H9 (cell line): ENCODE data around the gene TXNDC11. TPM values are rescaled to one million over a fixed set of nuclear protein-coding genes. Genes with fewer than 3 reads are reported as not detected.

Source experiments
- DNase-seq: peaks from one replicate; pipeline ENCODE4 v3.0.0-alpha.2; 2017
- H2AFZ ChIP-seq: one replicate; pipeline ENCODE4 v1.6.1; 2013; ENCODE audit warnings: mild to moderate bottlenecking, low read length, control low read depth, moderate library complexity
- H2AK5ac ChIP-seq: 2 replicates; pipeline ENCODE4 v1.6.1; 2013; ENCODE audit warnings: low read length, control low read depth, mixed read lengths; ENCODE audit not compliant: insufficient read length
- H2BK120ac ChIP-seq: one replicate; pipeline ENCODE4 v1.6.1; 2013; ENCODE audit warnings: low read depth, mild to moderate bottlenecking, low read length, control low read depth, inconsistent platforms; ENCODE audit not compliant: poor library complexity, severe bottlenecking
- H2BK12ac ChIP-seq: 2 replicates; pipeline ENCODE4 v1.6.1; 2013; ENCODE audit warnings: low read length, control low read depth, mixed read lengths, low read depth; ENCODE audit not compliant: insufficient read length
- H2BK15ac ChIP-seq: 2 replicates; pipeline ENCODE4 v1.6.1; 2013; ENCODE audit warnings: low read depth, low read length, control low read depth
- H2BK20ac ChIP-seq: one replicate; pipeline ENCODE4 v1.6.1; 2013; ENCODE audit warnings: low read depth, mild to moderate bottlenecking, low read length, control low read depth, inconsistent platforms; ENCODE audit not compliant: poor library complexity, severe bottlenecking
- H2BK5ac ChIP-seq: 2 replicates; pipeline ENCODE4 v1.6.1; 2013; ENCODE audit warnings: low read length, control low read depth, mixed read lengths; ENCODE audit not compliant: insufficient read length
- H3K14ac ChIP-seq: 2 replicates; pipeline ENCODE4 v1.6.1; 2013; ENCODE audit warnings: low read length, control low read depth; ENCODE audit not compliant: insufficient read depth
- H3K18ac ChIP-seq: 2 replicates; pipeline ENCODE4 v1.6.1; 2013; ENCODE audit warnings: low read depth, mild to moderate bottlenecking, mixed read lengths, low read length, control low read depth; ENCODE audit not compliant: insufficient read length
- H3K23ac ChIP-seq: 2 replicates; pipeline ENCODE4 v1.6.1; 2013; ENCODE audit warnings: low read length, control low read depth, mixed read lengths, low read depth; ENCODE audit not compliant: insufficient read length
- H3K23me2 ChIP-seq: 2 replicates; pipeline ENCODE4 v1.6.1; 2013; ENCODE audit warnings: low read depth, mild to moderate bottlenecking, mixed read lengths, low read length, control low read depth; ENCODE audit not compliant: insufficient read length, poor library complexity, severe bottlenecking
- H3K27ac ChIP-seq: 2 replicates; pipeline ENCODE4 v1.5.1; 2013; ENCODE audit warnings: low read length, control low read depth, mixed read lengths, low read depth; ENCODE audit not compliant: insufficient read length
- H3K27me3 ChIP-seq: 2 replicates; pipeline ENCODE4 v1.6.1; 2013; ENCODE audit warnings: low read length, control low read depth, inconsistent platforms; ENCODE audit not compliant: insufficient read depth
- H3K4ac ChIP-seq: 2 replicates; pipeline ENCODE4 v1.6.1; 2013; ENCODE audit warnings: low read depth, mild to moderate bottlenecking, control low read depth, inconsistent platforms, low read length, moderate library complexity
- H3K4me1 ChIP-seq: 2 replicates; pipeline ENCODE4 v1.6.1; 2013; ENCODE audit warnings: low read length, control low read depth, inconsistent platforms; ENCODE audit not compliant: insufficient read depth
- H3K4me2 ChIP-seq: 2 replicates; pipeline ENCODE4 v1.6.1; 2013; ENCODE audit warnings: low read length, control low read depth, mixed read lengths; ENCODE audit not compliant: insufficient read length, insufficient read depth
- H3K56ac ChIP-seq: 2 replicates; pipeline ENCODE4 v1.6.1; 2013; ENCODE audit warnings: low read depth, mild to moderate bottlenecking, mixed read lengths, low read length, control low read depth; ENCODE audit not compliant: insufficient read length
- H3K79me1 ChIP-seq: 2 replicates; pipeline ENCODE4 v1.6.1; 2013; ENCODE audit warnings: low read depth, mild to moderate bottlenecking, moderate library complexity, low read length, control low read depth, inconsistent platforms; ENCODE audit not compliant: insufficient read depth, poor library complexity, severe bottlenecking
- H3K79me2 ChIP-seq: 2 replicates; pipeline ENCODE4 v1.6.1; 2013; ENCODE audit warnings: low read length, control low read depth, inconsistent platforms; ENCODE audit not compliant: insufficient read depth
- H3K9ac ChIP-seq: 2 replicates; pipeline ENCODE4 v1.6.1; 2013; ENCODE audit warnings: low read length, control low read depth, mixed read lengths; ENCODE audit not compliant: insufficient read length; ENCODE audit errors: extremely low read depth
- H3K9me3 ChIP-seq: one replicate; pipeline ENCODE4 v1.6.1; 2013; ENCODE audit warnings: low read depth, low read length, inconsistent platforms; ENCODE audit not compliant: control insufficient read depth
- H3T11ph ChIP-seq: one replicate; pipeline ENCODE4 v1.6.1; 2013; ENCODE audit warnings: mild to moderate bottlenecking, low read length, control low read depth, inconsistent platforms
- H4K20me1 ChIP-seq: one replicate; pipeline ENCODE4 v1.6.1; 2013; ENCODE audit not compliant: control insufficient read depth, insufficient read length, insufficient read depth
- H4K5ac ChIP-seq: 2 replicates; pipeline ENCODE4 v1.6.1; 2013; ENCODE audit warnings: low read depth, mild to moderate bottlenecking, mixed read lengths, low read length, control low read depth; ENCODE audit not compliant: insufficient read length
- H4K8ac ChIP-seq: replicated peaks from 2 replicates; pipeline ENCODE4 v1.6.1; 2013; ENCODE audit warnings: low read length, control low read depth, mixed read lengths, low read depth; ENCODE audit not compliant: insufficient read length
- H4K91ac ChIP-seq: 2 replicates; pipeline ENCODE4 v1.6.1; 2013; ENCODE audit warnings: low read depth, mild to moderate bottlenecking, moderate library complexity, mixed read lengths, low read length, control low read depth; ENCODE audit not compliant: insufficient read length
- H3K27ac Mint-ChIP-seq, 3 experiments: 2 replicates in 2 of 3; 3 replicates in 1 of 3; pipeline ENCODE4 v1.8.0; 2020 to 2021; ENCODE audit warnings: mixed read lengths in 3 of 3, mild to moderate bottlenecking in 1 of 3, moderate library complexity in 1 of 3
- H3K27me3 Mint-ChIP-seq: 2 replicates; pipeline ENCODE4 v1.8.0; 2021; ENCODE audit warnings: low read depth, mild to moderate bottlenecking, moderate library complexity, mixed read lengths
- H3K36me3 Mint-ChIP-seq, 3 experiments: 2 replicates in 2 of 3; 3 replicates in 1 of 3; pipeline ENCODE4 v1.8.0; 2020 to 2021; ENCODE audit warnings: low read depth in 3 of 3, mixed read lengths in 3 of 3; ENCODE audit not compliant: insufficient read depth in 1 of 3
- H3K4me1 Mint-ChIP-seq, 2 experiments: 2 replicates each; pipeline ENCODE4 v1.8.0; 2020; ENCODE audit warnings: mixed read lengths in 2 of 2
- H3K4me3 Mint-ChIP-seq, 2 experiments: 2 replicates in 1 of 2; 3 replicates in 1 of 2; pipeline ENCODE4 v1.8.0; 2020 to 2021; ENCODE audit warnings: mild to moderate bottlenecking in 2 of 2, mixed read lengths in 2 of 2, moderate library complexity in 1 of 2
- H3K9me3 Mint-ChIP-seq, 2 experiments: 2 replicates in 1 of 2; 3 replicates in 1 of 2; pipeline ENCODE4 v1.8.0; 2020; ENCODE audit warnings: mild to moderate bottlenecking in 2 of 2, mixed read lengths in 2 of 2, moderate library complexity in 1 of 2
- WGBS: extraction: QIAGEN DNeasy Blood & Tissue Kit; methylation state at CpG from one replicate; pipeline ENCODE4 v1.1.7; 2013; ENCODE audit warnings: missing lambda C conversion rate, low lambda C conversion rate, mixed read lengths; ENCODE audit not compliant: insufficient read length; ENCODE audit errors: extremely low coverage; 5-methylcytosine and 5-hydroxymethylcytosine counted together
- total RNA-seq: library from RNA; stranded (reverse); gene quantifications from 2 replicates; pipeline ENCODE4 v1.2.1, GENCODE V29; 2021
- TF ChIP-seq, protein P1 (sequence below): fragments of 200-600 bp; sonication (generic); conservative IDR thresholded peaks from 3 replicates; pipeline ENCODE4 v1.8.0; 2021; ENCODE audit warnings: antibody characterized with exemption, mild to moderate bottlenecking

TXNDC11 gene
- total RNA-seq, 1 experiment from 2014 or later = 12.2 TPM

DNA sequence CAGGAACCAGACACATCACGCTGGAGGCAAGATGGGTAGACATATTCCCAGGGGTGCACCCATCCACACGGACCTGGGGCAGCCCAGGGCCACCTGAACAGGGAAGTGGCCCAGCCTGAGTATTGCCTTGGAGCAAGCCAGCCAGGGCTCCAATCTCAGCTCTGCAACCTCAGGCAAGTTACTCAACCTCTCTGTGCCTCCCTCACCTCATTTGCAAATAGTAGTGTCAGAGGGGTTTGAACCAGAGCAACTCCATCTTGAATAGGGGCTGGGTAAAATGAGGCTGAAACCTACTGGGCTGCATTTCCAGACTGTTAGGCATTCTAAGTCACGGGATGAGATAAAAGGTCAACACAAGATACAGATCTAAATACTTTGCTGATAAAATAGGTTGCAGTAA, 109.5 kb downstream of the TXNDC11 start:
- no peak overlapping the region for H2AFZ ChIP-seq
- no peak for DNase-seq
- H3K79me1 ChIP-seq = no peaks in the 10 kb centered on the region
- no peaks in the 10 kb centered on the region for H3K27me3 ChIP-seq
- H3K23me2 ChIP-seq = peaks cover 3% of the 10 kb centered on the region
- no peak overlapping the region for H3T11ph ChIP-seq
- no peak overlapping the region for H2BK12ac ChIP-seq
- no peak overlapping the region for H3K23ac ChIP-seq
- no peak overlapping the region for H2AK5ac ChIP-seq
- H2BK20ac ChIP-seq = no peak overlapping the region
- H4K8ac ChIP-seq = no peak overlapping the region
- TF ChIP-seq, protein P1, sequence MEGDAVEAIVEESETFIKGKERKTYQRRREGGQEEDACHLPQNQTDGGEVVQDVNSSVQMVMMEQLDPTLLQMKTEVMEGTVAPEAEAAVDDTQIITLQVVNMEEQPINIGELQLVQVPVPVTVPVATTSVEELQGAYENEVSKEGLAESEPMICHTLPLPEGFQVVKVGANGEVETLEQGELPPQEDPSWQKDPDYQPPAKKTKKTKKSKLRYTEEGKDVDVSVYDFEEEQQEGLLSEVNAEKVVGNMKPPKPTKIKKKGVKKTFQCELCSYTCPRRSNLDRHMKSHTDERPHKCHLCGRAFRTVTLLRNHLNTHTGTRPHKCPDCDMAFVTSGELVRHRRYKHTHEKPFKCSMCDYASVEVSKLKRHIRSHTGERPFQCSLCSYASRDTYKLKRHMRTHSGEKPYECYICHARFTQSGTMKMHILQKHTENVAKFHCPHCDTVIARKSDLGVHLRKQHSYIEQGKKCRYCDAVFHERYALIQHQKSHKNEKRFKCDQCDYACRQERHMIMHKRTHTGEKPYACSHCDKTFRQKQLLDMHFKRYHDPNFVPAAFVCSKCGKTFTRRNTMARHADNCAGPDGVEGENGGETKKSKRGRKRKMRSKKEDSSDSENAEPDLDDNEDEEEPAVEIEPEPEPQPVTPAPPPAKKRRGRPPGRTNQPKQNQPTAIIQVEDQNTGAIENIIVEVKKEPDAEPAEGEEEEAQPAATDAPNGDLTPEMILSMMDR = no peak
- no CpG with 5 or more reads among the region's 3 CpGs for WGBS
- no peaks in the 10 kb centered on the region for H4K20me1 ChIP-seq
- H3K4me3 Mint-ChIP-seq = no peak overlapping the region
- no peak overlapping the region for H3K27ac ChIP-seq
- H3K18ac ChIP-seq = no peak overlapping the region
- no peaks in the 10 kb centered on the region; a peak in 1 of 5 replicates for H3K9me3 Mint-ChIP-seq
- H3K4me2 ChIP-seq = no peak overlapping the region
- H2BK5ac ChIP-seq = no peak overlapping the region
- H3K9ac ChIP-seq = no peak overlapping the region
- no peak overlapping the region for H3K14ac ChIP-seq
- H3K4me1 ChIP-seq = peaks cover 3% of the 10 kb centered on the region; the same call in 1 of the 2 replicates
- H3K4me1 Mint-ChIP-seq = peaks cover 30 to 49% of the 10 kb centered on the region in 2 experiments
- no peaks in the 10 kb centered on the region for H3K79me2 ChIP-seq
- H3K27ac Mint-ChIP-seq = no peak overlapping the region
- H2BK120ac ChIP-seq = no peak overlapping the region
- H4K91ac ChIP-seq = no peak overlapping the region
- H3K4ac ChIP-seq = no peak overlapping the region
- no peaks in the 10 kb centered on the region for H3K9me3 ChIP-seq
- H3K36me3 Mint-ChIP-seq = no peaks in the 10 kb centered on the region
- H3K56ac ChIP-seq = no peak overlapping the region
- H3K27me3 Mint-ChIP-seq = peaks cover 4% of the 10 kb centered on the region
- H2BK15ac ChIP-seq = no peak overlapping the region
- H4K5ac ChIP-seq = no peak overlapping the region
